Endodermal cell (in vitro differentiated cells): Measurements from ENCODE around the gene NBEAL1. TPM values are rescaled to one million over a fixed set of nuclear protein-coding genes. Genes with fewer than 3 reads are reported as not detected.

Experiments used
- DNase-seq: peaks from one replicate; pipeline ENCODE4 v3.0.0-alpha.2; 2017
- H3K27ac ChIP-seq: 2 replicates; pipeline ENCODE4 v1.5.1; 2013; ENCODE audit warnings: mild to moderate bottlenecking, low read depth, low read length, moderate library complexity
- H3K27me3 ChIP-seq: 2 replicates; pipeline ENCODE4 v1.6.1; 2013; ENCODE audit warnings: mild to moderate bottlenecking, low read length, moderate library complexity; ENCODE audit not compliant: insufficient read depth, control insufficient read depth, poor library complexity, severe bottlenecking
- H3K36me3 ChIP-seq: 2 replicates; pipeline ENCODE4 v1.7.0; 2013; ENCODE audit warnings: mild to moderate bottlenecking, low read length, moderate library complexity; ENCODE audit not compliant: control insufficient read depth, insufficient read depth
- H3K4me1 ChIP-seq: one replicate; pipeline ENCODE4 v1.7.0; 2013; ENCODE audit warnings: low read length; ENCODE audit not compliant: control insufficient read depth, insufficient read depth
- H3K4me3 ChIP-seq: 2 replicates; pipeline ENCODE4 v1.5.1; 2013; ENCODE audit warnings: mild to moderate bottlenecking, low read length, moderate library complexity
- H3K9ac ChIP-seq: 2 replicates; pipeline ENCODE4 v1.6.1; 2013; ENCODE audit warnings: mild to moderate bottlenecking, low read length, moderate library complexity; ENCODE audit not compliant: poor library complexity, severe bottlenecking; ENCODE audit errors: extremely low read depth
- H3K9me3 ChIP-seq: 2 replicates; pipeline ENCODE4 v1.6.1; 2013; ENCODE audit warnings: mild to moderate bottlenecking, low read length, moderate library complexity; ENCODE audit not compliant: control insufficient read depth
- H3K27ac Mint-ChIP-seq: 2 replicates; pipeline ENCODE4 v1.8.0; 2020; ENCODE audit warnings: mixed read lengths
- H3K27me3 Mint-ChIP-seq: 2 replicates; pipeline ENCODE4 v1.8.0; 2021; ENCODE audit warnings: mild to moderate bottlenecking, mixed read lengths; ENCODE audit not compliant: insufficient read depth
- H3K36me3 Mint-ChIP-seq: 2 replicates; pipeline ENCODE4 v1.8.0; 2020; ENCODE audit warnings: low read depth, mixed read lengths
- H3K4me1 Mint-ChIP-seq: 2 replicates; pipeline ENCODE4 v1.8.0; 2020; ENCODE audit warnings: mixed read lengths
- H3K4me3 Mint-ChIP-seq: 2 replicates; pipeline ENCODE4 v1.8.0; 2020; ENCODE audit warnings: mild to moderate bottlenecking, moderate library complexity, mixed read lengths
- H3K9me3 Mint-ChIP-seq: 2 replicates; pipeline ENCODE4 v1.8.0; 2020; ENCODE audit warnings: mild to moderate bottlenecking, mixed read lengths
- CTCF ChIP-seq: fragments of 200-600 bp; sonication (generic); conservative IDR thresholded peaks from 2 replicates; pipeline ENCODE4 v1.5.0; 2021; ENCODE audit warnings: antibody characterized with exemption, mild to moderate bottlenecking
- WGBS, 2 experiments: methylation state at CpG; one replicate each; pipeline versions ENCODE4 v1.1.5 to v1.1.7; 2013; ENCODE audit warnings: missing lambda C conversion rate in 2 of 2, mixed read lengths in 1 of 2; ENCODE audit not compliant: insufficient coverage in 1 of 2, insufficient read length in 1 of 2; 5-methylcytosine and 5-hydroxymethylcytosine counted together
- total RNA-seq, 2 donors: library from RNA; stranded (reverse); fragmentation: NEBNext Ultra II Directional in 1 of 2; extraction: Animal tissue kit (Norgen Biotek cat#: 25700) in 1 of 2; gene quantifications; 2 replicates in 1 of 2; 3 replicates in 1 of 2; pipeline ENCODE4 v1.2.1, GENCODE V29; 2021

The NBEAL1 gene
- total RNA-seq, 2 donors from 2014 or later = 18.2 to 20.1 TPM

GRCh38 chr2:203021991-203022390 is 7.3 kb downstream of the NBEAL1 start:
- no peak for TF ChIP-seq CTCF

GRCh38 chr2:203022751-203023150 is 8.1 kb downstream of the NBEAL1 start:
- no peak overlapping the region for H3K27ac Mint-ChIP-seq
- TF ChIP-seq CTCF = no peak
- H3K4me1 Mint-ChIP-seq = peaks cover 15% of the 10 kb centered on the region
- H3K27ac ChIP-seq = no peak overlapping the region
- no peak for DNase-seq
- H3K36me3 ChIP-seq = peaks cover 18% of the 10 kb centered on the region
- no peaks in the 10 kb centered on the region for H3K27me3 ChIP-seq
- WGBS, 2 experiments = 100% methylated on average over 1 of the region's 1 CpG; no CpG with 5 or more reads in 1 of the 2 experiments
- no peaks in the 10 kb centered on the region for H3K4me1 ChIP-seq
- H3K27me3 Mint-ChIP-seq = no peaks in the 10 kb centered on the region
- H3K9me3 Mint-ChIP-seq = no peaks in the 10 kb centered on the region
- no peak overlapping the region for H3K4me3 Mint-ChIP-seq
- no peak overlapping the region for H3K9ac ChIP-seq
- peaks cover 7% of the 10 kb centered on the region for H3K36me3 Mint-ChIP-seq
- H3K4me3 ChIP-seq = no peak overlapping the region
- no peaks in the 10 kb centered on the region for H3K9me3 ChIP-seq

More at GRCh38 chr2:203021991-203022390, 7.3 kb downstream of the NBEAL1 start:
- peaks cover 17% of the 10 kb centered on the region for H3K4me1 Mint-ChIP-seq
- Histone ChIP-seq H3K27ac (no peak overlapping the region), H3K4me1 (no peaks in the 10 kb centered on the region), H3K4me3 (no peak overlapping the region), H3K9me3 (no peaks in the 10 kb centered on the region), H3K36me3 (peaks cover 14% of the 10 kb centered on the region), H3K9ac (no peak overlapping the region), H3K27me3 (no peaks in the 10 kb centered on the region)
- no peaks in the 10 kb centered on the region for H3K27me3 Mint-ChIP-seq
- no peak overlapping the region for H3K4me3 Mint-ChIP-seq
- WGBS, 2 experiments = 83 to 87% methylated on average over 2 to 4 of the region's 4 CpGs
- peaks cover 7% of the 10 kb centered on the region for H3K36me3 Mint-ChIP-seq
- H3K9me3 Mint-ChIP-seq = no peaks in the 10 kb centered on the region
- no peak overlapping the region for H3K27ac Mint-ChIP-seq
- no peak for DNase-seq

GRCh38 chr2:203025592-203025991 is 10.9 kb downstream of the NBEAL1 start:
- H3K27me3 ChIP-seq = no peaks in the 10 kb centered on the region
- TF ChIP-seq CTCF = no peak

More at GRCh38 chr2:203025592-203025991, 10.9 kb downstream of the NBEAL1 start:
- Mint-ChIP-seq H3K27ac (no peak overlapping the region), H3K4me1 (no peaks in the 10 kb centered on the region), H3K4me3 (no peak overlapping the region), H3K27me3 (no peaks in the 10 kb centered on the region), H3K9me3 (no peaks in the 10 kb centered on the region), H3K36me3 (peaks cover 9% of the 10 kb centered on the region)
- Histone ChIP-seq H3K4me3 (no peak overlapping the region), H3K9ac (no peak overlapping the region), H3K4me1 (no peaks in the 10 kb centered on the region), H3K27ac (no peak overlapping the region), H3K36me3 (peaks cover 18% of the 10 kb centered on the region), H3K9me3 (no peaks in the 10 kb centered on the region)
- DNase-seq = no peak
